ENCODE results near the gene CDKN1B. TPM values are rescaled to one million over a fixed set of nuclear protein-coding genes. Genes with fewer than 3 reads are reported as not detected.
A peak's percentile ranks its signal among the peaks of the same experiment; 100 is the strongest.

Gene CDKN1B
- total RNA-seq, 4 donors from 2014 or later, result 18.4 to 86.2 (median 26.5) TPM

DNA sequence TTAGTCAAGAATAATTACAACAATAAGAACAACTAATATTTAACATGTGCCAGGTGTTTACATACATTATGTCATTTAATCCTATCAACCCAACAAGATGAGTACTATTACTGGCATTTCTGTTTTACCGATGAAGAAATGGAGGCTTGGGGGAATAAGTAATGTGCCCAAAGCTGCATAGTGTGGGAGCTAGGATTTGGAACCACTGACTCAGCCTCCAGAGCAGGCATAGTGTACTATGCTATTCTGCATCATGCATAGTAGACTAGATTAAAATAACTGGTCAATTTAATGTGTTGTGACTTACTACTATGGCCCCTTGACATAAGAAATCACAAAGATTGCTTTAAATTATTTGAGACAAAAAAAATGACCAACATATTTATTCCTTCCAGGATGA, 30.7 kb upstream of the CDKN1B start:
- ATAC-seq (ENCODE audit: low FRiP score) (peak; percentile 56), DNase-seq (ENCODE audit: low spot score) (no peak)
- TF ChIP-seq, protein P1, sequence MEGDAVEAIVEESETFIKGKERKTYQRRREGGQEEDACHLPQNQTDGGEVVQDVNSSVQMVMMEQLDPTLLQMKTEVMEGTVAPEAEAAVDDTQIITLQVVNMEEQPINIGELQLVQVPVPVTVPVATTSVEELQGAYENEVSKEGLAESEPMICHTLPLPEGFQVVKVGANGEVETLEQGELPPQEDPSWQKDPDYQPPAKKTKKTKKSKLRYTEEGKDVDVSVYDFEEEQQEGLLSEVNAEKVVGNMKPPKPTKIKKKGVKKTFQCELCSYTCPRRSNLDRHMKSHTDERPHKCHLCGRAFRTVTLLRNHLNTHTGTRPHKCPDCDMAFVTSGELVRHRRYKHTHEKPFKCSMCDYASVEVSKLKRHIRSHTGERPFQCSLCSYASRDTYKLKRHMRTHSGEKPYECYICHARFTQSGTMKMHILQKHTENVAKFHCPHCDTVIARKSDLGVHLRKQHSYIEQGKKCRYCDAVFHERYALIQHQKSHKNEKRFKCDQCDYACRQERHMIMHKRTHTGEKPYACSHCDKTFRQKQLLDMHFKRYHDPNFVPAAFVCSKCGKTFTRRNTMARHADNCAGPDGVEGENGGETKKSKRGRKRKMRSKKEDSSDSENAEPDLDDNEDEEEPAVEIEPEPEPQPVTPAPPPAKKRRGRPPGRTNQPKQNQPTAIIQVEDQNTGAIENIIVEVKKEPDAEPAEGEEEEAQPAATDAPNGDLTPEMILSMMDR (IDR thresholded peaks at IDR 0.05), result no peak

DNA sequence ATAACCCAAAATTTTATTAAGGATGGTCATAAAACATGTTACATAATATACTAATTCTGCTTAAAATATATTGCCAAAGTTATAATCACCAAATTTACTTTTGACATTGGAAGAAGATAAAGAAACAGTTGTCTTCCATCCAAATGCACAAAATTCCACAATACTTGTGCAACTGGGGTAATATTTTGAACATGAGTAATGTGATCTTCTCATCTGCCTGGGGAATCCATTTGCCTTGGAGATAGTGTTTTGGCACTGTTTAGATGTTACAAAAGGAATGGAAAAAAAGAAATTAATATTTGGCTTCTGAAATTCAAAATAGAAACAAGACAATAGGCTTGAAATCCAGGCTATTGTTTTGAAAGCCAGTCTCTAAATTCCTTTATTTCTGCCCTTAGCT, 30.2 kb upstream of the CDKN1B start:
- TF ChIP-seq, protein P1 (IDR thresholded peaks at IDR 0.05), result no peak
- DNase-seq (ENCODE audit: low spot score), result no peak
- ATAC-seq (ENCODE audit: low FRiP score), result peak; percentile 86

DNA sequence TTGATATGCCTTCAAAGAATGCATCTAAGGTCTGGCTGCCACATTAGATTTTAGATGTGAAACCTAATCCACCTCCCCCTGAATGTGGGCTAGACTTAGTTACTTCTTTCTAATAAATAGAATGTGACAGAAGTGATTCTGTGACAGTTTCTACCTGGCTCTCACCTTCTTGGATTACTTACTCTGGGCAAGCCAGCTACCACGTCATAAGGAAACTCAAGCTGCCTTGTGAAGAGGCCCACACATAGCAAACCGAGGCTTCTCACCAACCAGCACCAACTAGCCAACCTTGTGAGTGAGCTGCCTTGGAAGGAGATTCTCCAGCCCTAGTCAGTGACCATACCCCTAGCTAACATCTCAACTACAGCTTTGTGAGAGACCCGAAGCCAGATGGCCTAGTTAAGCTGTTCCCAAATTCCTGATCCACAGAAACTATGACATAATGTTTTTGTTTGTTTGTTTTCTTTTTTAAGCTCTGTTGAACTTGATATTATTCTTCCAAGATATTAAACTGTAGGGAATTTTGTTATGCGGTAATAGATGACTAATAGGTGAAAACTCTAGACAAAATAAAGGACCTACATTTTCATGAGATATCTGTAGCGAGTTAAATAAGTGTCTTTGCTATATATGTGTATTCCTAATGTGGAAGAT, 27.4 kb upstream of the CDKN1B start:
- DNase-seq (ENCODE audit: low spot score) (no peak), ATAC-seq (ENCODE audit: low FRiP score) (no peak)

DNA sequence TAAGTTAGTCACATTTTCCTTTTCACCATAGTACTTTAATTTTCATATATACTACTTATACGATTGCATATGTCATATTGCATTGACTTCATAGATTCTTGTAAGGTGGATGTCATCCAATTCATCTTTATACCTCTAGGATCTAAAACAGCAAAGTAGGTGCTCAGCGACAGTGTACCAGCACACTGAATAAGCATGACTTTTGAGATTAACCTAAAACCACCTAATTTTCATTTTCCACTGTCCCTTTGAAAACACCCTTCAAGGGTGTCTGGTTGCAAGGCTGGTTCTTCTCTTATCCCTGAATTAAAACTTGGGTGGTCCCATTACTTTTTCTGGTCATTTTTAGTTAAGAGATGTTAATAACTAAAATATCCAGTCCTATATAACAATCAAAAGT, 25.6 kb upstream of the CDKN1B start:
- TF ChIP-seq, protein P1 (IDR thresholded peaks at IDR 0.05), result no peak
- ATAC-seq (ENCODE audit: low FRiP score) (no peak), DNase-seq (ENCODE audit: low spot score) (no peak)

More for the DNA sequence above, 27.4 kb upstream of the CDKN1B start:
- TF ChIP-seq, protein P1 (IDR thresholded peaks at IDR 0.05), result no peak

DNA sequence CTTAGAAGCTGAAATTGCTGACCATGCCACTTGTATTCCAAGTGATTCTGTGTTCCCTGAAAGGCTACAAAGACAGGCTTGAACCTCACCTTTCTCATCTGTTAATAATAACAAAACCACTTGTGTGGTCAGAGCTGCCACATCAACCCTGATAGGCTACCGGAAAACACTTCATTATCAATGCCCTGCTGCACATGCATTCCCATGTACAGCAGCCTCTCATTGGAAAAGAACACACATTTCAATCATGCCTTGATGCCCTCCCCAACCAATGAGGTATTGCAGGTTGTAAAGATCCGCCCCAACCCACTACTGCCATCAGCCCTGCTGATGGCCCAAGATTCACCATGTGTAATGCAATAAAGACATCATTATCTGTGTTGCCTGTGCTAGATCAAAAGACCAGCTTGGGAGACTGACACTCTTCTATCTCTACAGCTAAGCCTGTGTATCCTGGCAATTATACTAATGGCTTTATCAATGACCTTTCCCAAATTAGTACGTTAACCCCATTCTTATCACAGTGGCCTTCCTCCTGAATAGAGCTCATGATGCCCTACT, 24.0 kb upstream of the CDKN1B start:
- TF ChIP-seq, protein P1 (IDR thresholded peaks at IDR 0.05), result no peak
- DNase-seq (ENCODE audit: low spot score) (no peak), ATAC-seq (ENCODE audit: low FRiP score) (no peak)

DNA sequence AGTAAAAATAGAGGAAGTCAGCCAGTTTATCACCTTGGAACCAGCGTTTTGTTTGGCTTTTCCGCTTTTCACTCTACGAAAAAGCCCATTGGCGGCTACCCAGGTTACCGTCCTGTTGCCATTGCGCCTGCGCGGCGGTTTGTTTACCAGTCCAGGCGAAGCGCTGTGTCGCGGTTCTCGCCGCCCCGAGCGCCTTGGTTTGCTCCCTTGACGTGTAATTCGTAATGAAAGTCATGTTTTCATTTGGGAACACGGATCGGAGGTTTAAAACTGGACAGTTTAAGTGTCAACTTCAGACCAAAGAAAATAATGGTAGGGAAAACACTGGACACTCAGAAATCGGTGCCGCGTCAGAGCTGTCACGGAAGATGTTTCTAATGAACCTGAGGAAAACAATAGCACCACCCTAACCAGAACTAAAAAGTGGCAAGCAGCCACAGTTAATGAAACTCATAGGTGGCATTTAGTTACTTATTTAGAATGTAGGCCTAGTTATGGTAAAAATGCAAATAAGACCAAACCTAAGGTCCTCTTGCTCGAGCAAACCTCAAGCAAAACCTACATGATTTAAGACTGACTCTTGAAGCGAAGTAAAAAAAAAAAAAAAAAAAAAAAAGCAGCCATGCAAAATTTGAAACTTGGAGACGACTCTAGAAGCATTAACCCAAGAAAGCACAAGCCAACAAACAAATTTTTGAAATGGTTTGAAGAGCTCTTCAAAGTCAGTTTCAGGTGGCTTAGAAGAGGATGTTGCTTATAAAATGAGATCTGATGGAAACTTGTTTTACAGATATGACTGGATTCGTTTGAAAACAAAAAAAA, 20.4 kb upstream of the CDKN1B start:
- DNase-seq (ENCODE audit: low spot score) (peak; percentile 79), ATAC-seq (ENCODE audit: low FRiP score) (peak; percentile 75)
- TF ChIP-seq, protein P1 (IDR thresholded peaks at IDR 0.05), result no peak

Data from omental fat pad (tissue), 4 donors.